Muscle of arm (tissue), 12 donors: ENCODE measurements around the gene LHPP. TPM values are rescaled to one million over a fixed set of nuclear protein-coding genes. Genes with fewer than 3 reads are reported as not detected.

Experiments
- DNase-seq: peaks from one replicate; pipeline ENCODE4 v3.0.0-alpha.2; 2013
- polyA plus RNA-seq, 12 donors: library from polyadenylated mRNA; unstranded; fragments of 120-200 nt; gene quantifications; one replicate each; pipeline ENCODE4 v1.2.1, GENCODE V29; 2013; ENCODE audit not compliant: insufficient read length in 12 of 12

Gene LHPP
- polyA plus RNA-seq, 12 donors, result 5.0 to 12.9 (median 6.6) TPM; not detected in 1

DNA sequence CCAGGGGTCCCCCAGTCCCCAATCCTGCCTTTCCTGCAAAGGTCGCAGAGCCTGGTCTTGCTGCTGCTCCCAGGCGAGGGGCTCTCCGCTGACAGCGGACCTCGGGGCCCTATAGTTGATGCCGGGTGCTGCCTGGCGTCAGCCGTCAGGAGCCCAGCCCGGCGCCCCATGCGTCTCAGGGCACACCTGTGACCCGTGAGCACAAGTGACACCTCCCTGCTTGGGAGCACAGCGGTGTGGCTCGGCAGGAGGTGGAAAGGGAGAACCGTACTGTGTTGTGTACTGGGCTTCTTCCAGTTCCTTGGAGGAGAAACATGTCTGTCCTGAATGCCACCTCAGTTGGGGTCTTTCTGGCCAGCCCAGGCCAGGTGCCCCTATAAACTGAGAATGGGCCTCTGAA is 56.7 kb downstream of the LHPP start:
- no peak for DNase-seq

DNA sequence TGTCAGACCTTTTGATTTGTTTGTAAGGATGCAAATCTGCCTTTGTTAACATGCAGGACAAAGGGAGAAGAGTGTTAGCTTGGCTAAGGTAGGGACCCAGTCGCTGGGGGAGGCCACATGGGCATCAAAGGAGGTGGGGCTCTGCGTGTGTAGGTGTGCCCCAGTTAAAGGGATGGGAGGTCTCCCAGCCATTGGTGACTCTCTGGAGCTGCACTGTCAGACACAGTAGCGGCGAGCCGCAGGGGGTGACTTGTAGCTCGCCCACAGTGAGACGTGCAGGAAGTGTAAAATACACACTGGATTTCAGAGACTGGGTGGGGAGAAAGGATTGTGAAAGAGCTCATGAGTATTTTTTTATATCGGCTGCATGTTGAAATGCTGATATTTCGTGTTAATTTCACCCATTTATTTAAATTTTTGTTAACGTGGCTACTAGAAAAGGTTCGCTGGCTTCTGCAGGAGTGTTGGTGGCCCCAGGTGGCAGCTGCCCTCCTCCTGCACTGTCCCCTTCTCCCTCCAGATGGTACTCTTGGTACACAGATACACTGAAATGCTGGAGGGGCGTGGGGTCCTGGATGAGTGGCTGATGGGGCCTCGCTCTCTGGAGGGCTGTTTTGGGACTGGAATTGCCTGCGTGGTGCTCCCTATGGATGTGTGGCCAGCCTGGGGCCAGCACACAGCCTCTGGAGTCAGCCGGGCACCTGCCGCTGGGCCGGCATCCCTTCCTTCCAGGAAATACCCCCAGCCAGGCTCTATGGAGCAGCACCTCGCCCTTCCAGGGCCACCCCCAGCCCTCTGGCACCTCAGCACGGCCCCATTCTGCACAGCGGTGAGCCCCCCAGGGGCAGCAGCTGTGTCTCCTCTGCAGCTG is 59.2 kb downstream of the LHPP start:
- no peak for DNase-seq

DNA sequence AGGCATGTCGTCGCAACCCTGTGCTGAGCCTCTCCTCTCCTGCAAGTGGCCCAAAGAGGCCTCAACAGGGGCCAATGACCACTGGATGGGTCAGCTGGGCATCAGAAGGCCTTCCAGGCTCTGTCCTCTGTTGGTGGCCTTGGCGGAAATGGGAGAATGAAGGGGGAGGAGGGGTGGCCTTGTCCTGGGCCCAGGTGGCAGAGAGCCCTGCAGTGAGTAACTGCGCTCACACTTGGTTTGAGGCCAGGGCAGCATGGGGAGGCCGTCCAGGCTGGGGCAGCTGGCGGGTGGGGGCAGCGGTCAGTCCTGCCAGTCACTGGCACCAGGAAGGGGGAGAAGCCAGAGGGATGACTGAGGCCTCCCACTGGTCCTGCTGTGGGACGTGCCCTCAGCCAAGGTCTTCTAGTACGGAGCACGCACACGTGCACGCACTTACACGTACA is 59.8 kb downstream of the LHPP start:
- DNase-seq, result no peak

DNA sequence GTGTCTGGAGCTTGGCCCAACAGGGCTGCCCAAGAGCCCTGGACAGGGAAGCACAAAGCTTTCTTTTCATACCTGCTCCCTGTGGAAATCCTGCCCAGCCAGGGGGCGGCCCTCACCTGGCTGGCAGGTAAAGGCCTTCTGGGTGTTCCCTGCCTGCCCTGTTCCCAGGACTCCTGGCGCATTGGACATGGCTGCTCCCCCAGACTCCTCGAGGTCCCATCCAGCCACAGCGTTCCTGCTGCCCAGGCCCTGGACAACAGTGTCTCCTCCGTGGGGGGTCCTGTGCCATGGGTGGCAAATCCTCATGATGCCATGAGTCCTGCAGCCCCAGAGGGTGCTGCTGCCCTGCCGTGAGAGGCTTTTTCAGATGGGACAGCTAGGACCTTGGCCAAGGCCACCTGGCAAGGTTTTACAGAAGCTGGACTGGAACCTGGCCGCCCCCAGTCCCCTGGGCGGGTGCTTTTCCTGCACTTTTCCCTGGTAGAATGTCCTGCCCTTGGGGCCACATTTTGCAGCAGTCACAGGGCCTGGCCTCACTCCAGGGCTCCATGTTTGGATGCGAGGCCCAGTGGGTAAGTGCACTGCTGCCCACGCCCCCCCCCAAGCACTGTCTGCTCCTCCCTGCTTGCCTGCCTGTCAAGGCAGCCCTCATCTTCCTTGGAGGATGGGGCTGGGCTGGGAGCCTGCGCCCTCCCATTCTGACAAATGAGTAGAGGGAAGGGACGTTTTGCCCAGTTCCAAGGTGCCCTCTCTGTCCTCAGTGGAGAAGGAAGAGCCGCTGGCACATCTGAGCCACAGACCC is 60.7 kb downstream of the LHPP start:
- no peak for DNase-seq

DNA sequence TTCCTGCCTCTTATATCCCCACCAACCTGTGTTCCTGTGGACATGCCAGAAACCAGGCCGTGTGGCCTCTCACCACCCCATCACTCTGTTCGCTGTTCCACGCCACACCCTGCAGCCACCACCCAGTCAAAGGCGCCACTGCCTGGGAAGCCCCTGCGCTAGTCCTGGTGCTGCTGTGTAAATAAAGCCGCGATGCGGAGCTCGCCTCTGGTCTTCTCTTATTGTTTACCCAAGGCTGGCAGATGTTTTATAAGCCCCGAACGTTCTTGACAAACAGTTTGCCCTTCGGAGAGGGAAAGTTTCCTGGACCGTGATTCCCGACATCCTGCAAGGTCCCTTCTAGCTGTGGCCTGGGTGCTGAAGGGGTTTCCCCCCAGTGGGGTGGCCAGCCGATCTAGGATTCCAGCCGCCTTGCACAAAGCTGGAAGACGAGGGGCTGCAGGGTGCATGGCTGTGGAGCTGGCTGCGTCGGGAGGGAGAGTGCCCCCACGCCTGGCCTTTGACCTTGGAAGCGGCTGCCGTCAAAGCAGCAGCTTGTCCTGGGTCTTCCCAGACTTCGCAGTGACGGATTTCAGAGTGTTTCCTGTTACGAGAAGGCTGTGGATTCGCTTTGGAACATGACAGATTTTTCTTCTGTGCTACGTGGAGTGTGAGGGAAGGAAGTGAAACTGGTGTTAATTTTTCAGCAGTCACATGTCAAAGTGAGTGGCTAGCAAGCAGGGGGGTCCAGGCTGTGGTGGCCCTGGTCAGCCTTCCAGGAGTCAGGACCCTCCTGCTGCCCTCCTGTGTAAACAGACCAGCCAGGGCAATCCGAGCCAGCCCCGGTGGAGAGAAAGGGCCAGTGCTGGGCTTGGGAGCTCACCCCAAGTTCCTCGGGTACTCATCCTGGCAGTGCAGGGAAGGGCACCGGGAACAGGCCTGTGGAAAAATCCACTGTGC is 61.6 kb downstream of the LHPP start:
- peak; percentile 23 for DNase-seq

DNA sequence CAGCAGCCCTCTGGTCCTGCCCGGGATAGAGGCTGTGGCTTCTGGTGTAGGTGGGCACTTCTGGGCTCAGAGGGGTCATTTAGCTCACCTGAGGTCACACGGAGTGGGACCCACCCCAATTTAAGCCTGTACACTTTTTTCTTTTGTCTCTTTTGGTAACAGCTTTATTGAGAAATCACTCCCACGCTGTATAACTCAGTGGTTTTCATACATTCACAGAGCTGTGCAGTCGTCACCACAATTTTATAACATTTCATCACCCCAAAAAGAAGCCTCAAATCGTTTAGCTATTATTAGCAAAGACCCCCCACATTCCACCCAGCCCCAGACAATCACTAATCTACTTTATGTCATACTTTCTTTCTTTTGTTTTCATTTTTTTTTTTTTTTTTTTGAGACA is 62.3 kb downstream of the LHPP start:
- DNase-seq, result no peak

DNA sequence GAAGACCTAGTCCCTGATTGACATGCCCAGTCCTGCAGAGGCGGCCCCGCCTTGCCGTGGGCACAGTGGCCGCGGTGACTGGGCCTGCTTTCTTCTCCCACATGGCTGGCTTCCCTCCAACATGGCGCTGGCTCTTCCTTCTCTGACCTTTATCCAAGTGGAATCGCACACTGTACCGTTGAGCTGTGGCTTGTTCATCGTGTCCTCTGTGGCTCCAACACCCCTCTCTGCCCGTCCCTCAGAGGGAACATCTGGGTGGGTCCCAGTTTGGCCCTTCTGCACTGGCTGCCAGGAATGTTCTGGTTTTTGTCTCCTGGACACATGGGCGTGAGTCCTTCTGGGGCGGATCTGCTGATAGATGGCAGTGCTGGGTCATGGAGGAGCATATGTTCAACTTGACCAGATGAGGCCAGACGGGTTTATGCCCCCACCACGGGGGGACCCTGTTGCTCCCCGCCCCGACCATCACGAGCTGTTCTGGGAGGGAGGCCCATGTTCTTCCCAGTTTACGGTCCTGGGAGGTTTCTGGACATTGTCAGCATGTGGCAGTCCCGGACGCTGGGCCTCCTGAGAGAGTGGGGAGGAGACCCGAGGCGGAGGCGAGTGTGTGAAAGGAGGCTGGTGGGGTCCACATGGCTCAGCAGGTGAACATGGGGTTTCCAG is 63.5 kb downstream of the LHPP start:
- DNase-seq, result no peak

DNA sequence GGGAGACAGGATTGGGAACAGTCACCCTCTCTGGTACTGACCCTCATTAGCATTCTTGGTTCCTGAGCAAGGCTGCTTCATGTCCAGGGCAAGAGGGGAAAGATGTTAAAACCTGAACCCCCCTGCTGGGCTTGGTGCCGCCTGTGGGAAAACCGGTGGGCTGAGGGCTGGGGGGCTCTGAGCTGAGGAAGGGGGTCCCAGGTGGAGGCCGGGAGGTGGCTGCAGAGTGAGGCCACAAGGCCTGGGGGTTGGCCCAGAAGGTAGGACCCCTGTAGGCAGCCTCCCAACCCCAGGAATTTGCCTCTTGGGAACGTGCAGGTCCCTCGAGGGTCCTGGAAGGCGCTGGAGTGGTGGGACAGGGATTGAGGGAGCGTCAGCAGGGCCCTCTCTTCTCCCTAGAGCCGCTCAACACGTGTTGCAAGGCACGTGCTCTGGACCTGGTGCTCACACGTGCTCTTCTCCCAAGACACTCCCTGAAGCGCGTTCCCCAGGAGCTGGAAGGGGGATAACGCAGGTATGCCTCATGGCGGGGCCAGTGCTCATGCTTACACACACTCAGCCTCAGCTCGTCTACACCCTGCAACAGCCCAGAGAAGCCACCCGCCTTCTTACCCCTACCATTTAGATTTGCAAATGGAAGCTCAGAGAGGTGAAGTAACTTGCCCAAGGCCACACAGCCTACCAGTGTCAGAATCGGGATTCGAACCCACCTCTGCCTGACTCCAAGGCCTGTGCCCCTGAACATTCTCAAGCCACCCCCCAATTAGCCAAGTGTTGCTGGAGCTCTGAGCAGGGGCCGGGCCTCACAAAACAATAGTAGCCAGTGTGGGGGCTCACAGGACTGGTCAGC is 64.4 kb downstream of the LHPP start:
- no peak for DNase-seq

DNA sequence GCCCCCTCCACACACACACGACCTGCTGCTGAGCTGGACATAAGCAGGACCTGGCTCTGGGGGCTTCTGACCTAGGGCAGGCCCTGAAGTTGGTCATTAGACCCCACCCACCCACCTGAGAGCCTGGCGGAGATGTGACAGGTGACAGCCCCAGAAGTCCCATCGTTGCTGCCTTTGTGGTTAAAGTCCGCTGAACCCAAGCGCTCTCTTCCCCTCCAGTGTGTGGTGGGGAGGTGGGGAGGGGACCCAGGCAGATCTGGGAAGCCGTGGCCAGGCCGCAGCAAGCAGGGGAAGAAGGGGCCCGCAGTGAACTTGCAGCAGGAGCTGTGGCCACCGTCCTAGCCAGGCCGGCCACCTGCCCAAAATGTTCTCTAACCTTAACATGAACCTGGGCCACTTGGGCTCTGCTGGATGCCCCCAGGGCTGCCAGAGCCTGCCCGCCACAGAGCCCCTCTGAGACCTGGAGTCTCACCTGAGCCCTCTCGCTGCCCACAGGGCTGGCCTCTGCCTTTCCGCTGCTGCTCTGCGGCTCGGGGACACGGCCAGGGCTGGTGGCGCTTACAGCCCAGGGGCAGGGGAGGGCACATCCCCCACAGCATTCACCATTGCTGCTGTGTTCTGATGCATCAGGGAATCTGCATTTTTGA is 65.1 kb downstream of the LHPP start:
- no peak for DNase-seq

DNA sequence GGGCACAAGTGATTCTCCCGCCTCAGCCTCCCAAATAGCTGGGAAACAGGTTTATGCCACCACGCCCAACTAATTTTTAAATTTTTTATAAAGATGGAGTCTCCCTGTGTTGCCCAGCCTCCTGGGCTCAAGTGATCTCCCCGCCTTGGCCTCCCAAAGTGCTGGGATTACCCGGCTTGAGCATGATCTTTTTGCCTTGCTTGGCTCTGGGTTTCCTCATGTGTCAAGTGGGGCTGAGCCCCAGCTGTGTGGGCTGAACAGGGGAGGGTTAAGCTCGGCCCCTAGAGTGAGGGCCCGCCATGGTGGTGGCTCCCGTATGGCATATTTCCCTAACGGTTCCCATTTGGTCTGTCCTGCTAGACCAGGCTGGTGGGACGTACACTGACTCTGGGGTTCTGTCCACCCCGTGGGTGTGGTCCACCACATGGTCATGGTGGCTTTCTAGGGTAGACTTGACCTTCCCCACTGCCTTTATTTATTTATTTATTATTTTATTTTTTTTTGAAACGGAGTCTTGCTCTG is 66.3 kb downstream of the LHPP start:
- no peak for DNase-seq

DNA sequence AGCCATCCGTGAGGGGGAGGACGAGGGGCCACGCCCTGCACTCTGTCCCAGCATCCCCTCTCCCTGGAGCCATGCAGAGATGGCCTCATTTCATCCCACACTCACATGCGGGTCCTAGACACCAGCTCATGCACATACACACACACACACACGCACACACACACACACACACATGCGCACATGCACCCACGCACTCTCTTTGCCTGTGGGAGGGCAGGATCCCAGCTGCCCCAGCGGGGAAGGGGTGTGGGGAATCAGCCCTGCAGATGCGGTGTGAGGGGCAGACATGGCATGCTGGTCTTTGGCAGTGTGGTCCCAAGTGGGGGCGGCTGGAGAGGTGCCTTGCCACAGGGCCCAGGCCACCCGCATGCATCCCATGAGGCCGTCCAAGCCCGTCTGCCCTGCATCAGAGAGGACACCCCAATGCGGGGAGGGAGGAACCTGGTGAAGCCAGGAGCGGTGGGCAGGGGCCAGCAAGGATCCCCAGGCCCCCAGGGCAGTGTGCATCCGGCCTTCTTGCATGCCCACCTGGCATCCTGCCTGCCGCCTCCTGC is 68.1 kb downstream of the LHPP start:
- DNase-seq, result no peak

DNA sequence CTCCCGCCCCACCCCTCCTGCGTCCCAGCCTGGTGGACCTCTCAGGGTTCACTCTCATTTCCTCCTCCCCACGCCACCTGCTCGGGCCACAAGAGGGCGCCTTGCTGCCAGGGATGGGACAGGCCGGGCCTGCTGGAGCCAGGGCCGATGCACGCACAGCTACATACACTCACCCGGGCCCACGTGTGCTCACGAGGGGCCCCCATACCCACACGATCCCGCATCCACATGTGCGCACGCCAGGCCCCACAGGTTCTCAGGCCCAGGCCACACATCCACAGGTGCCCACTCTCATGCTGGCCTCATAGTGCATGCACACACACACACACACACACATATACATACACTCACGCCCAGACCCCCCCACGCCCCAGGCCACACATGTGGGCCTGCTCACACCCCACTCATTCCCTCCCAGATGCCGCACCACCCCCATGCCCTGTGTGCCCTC is 68.6 kb downstream of the LHPP start:
- peak; percentile 82 for DNase-seq

DNA sequence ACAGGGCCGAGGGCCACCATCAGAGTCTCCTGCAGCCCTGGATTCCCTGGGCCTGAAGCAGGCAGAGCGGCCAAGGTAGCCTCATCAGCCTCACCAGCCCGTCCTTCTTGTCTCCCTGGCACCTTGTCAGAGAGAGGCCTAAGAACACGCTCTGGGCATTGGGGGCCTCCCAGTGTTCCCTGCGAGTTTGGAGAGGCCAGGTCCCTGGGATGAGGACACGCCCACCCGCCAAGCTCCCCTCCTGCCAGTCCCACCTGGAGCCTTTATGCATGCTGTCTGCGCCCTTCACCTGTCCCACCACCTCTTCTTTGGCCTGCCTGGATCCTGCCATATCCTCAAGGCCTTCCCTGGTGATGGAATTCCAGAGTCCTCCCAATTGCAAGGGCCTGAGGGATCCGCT is 69.2 kb downstream of the LHPP start:
- no peak for DNase-seq

DNA sequence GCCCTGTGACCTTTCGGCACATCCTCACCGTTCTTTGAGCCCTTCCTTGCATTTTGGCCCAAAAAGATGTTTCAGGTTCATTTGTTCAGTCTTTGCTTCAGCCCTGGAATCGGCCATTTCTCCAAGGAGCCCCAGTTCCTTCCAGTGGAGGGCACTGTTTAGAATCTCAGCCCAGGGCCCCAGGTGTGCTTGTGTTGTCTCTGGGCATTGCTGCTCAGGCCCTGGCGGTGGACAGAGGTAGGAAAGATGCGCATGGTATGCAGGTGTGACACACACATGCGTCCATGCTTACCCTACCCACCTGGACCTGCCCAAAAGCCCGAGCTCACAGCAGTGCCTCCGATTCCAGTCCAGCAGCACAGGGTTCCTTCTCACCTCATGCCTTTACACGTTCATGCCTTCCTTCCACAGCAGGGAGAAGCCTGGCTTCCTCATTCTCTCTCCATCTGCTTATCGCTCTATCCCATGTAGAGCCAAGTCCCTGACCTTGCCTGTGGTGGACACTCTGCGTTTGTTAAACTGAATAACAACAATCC is 70.6 kb downstream of the LHPP start:
- no peak for DNase-seq

DNA sequence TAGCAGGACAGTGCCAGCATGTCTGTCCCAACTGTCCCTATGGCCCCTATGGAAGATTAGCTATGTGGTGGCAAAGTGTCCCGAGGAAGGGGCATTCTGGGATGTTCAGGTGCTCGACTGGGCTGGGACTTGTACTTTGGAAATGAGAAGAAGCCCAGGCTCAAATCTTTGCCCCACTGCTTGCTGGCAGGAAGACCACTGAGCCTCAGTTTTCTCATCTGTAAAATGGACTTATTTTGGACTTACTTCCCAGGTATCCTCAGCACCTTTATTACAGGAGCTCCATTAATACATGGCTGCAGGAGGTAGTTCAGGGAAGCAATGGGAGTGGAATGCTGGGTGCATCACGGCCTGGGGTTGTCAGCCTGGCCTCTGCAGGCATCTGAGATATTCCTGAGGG is 71.2 kb downstream of the LHPP start:
- DNase-seq, result no peak

DNA sequence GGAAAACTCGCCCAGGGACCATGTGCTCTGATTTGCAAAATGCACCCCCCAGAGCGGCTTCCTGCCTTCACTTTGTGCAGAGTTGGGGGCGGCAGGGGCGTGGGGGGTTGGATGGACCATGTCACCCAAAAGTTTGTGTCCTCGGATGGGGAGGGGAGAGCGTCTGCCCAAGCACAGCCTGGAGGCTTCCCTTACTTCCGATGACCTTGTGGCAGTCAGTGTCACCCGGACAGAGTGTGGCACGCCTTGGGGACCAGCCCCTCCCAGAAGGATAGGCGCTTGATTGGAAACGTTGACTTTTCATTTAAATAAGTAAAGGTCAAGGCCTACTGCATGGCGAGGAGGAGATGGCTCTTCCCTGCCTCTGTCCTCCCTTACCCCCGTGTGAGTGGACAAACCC is 71.6 kb downstream of the LHPP start:
- DNase-seq, result no peak

DNA sequence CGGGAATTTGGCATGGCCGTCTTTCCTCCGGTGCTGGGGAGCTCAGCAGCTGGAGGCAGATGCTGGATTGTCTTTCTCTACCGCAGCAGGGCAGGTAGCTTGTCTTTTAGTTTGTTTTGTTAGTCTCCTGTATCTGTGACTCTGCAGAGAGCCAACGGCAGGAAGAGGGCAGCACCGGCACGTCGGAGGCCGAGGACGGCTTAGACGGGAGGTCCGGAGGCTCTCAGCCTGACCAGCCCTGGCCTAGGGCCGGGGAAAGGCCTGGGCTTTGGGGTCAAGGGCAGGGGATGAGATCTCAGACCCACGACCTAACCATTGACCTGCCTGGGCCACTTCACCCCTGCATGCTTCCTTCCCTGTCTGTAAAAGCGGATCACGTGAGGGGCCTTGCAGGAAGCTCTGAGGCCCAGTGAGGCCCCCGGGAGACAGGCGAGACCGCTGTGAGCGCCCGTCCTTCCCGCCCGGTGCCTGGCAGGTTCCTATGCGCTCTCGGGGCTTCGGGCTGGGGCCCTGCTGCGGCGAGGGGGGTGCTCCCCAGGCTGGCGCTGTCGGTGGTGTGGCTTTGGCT is 72.7 kb downstream of the LHPP start:
- peak; percentile 50 for DNase-seq

DNA sequence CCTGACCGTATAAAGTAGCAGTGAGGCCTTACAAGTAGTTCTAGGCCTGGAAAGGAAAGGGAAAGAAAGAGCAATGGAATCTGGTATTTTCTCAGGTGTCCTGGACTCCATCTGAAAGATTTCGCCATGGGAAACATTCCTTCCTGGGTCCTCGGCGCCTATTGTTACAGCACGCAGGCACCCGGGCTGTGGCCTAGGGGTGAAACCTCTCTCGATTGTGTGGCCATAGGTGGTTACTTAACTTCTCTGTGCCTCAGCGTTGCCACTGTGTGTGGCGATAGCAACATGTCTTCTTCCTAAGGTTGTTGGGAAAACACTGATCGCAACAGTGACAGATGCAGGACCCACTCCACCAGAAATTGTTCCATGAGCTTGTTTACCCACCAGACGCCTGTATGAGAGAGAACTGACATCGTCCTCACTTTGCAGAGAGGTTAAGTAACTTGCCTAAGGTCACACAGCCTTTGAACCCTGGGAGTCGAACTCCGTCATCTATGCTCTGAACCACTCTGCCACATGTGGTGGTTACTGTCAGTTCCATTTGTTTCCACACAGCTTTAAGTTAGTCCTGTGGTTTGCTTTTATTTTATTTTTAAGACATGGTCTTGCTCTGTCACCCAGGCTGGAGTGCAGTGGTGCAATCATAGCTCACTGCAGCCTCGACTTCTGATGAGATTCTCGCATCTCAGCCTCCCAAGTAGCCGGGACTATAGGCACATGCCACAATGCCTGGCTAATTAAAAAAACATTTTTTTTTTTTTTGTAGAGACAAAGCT is 73.4 kb downstream of the LHPP start:
- no peak for DNase-seq
